Neuronal stem cell (in vitro differentiated cells): ENCODE measurements around the gene POU6F1.
A peak's percentile ranks its signal among the peaks of the same experiment; 100 is the strongest.

Experiments
- DNase-seq: peaks from one replicate; pipeline ENCODE4 v3.0.0-alpha.2; 2013; ENCODE audit warnings: low spot score
- H2AFZ ChIP-seq: one replicate; pipeline ENCODE4 v1.6.1; 2013; ENCODE audit warnings: mild to moderate bottlenecking, low read length, inconsistent platforms
- H2AK5ac ChIP-seq: 2 replicates; pipeline ENCODE4 v1.6.1; 2013; ENCODE audit warnings: low read depth, mild to moderate bottlenecking, inconsistent platforms, low read length, moderate library complexity, mixed read lengths
- H2BK120ac ChIP-seq: 2 replicates; pipeline ENCODE4 v1.6.1; 2013; ENCODE audit warnings: low read depth, mild to moderate bottlenecking, inconsistent platforms, low read length, moderate library complexity, mixed read lengths
- H2BK12ac ChIP-seq: one replicate; pipeline ENCODE4 v1.6.1; 2013; ENCODE audit warnings: low read length, inconsistent platforms
- H2BK15ac ChIP-seq: 2 replicates; pipeline ENCODE4 v1.6.1; 2013; ENCODE audit warnings: mild to moderate bottlenecking, low read length, inconsistent platforms, mixed read lengths
- H2BK5ac ChIP-seq: one replicate; pipeline ENCODE4 v1.6.1; 2013; ENCODE audit warnings: inconsistent platforms, mild to moderate bottlenecking, low read length, moderate library complexity
- H3K14ac ChIP-seq: one replicate; pipeline ENCODE4 v1.6.1; 2013; ENCODE audit warnings: low read length, inconsistent platforms
- H3K18ac ChIP-seq: 2 replicates; pipeline ENCODE4 v1.6.1; 2013; ENCODE audit warnings: low read length, inconsistent platforms
- H3K23ac ChIP-seq: 2 replicates; pipeline ENCODE4 v1.6.1; 2013; ENCODE audit warnings: low read depth, mild to moderate bottlenecking, mixed read lengths, low read length, inconsistent platforms; ENCODE audit not compliant: poor library complexity
- H3K27ac ChIP-seq: replicated peaks from 3 replicates; pipeline ENCODE4 v1.5.1; 2013; ENCODE audit warnings: low read length, inconsistent platforms
- H3K27me3 ChIP-seq, 3 experiments: 2 replicates each; pipeline ENCODE4 v1.6.1; 2013; ENCODE audit warnings: low read length in 3 of 3, mild to moderate bottlenecking in 2 of 3, inconsistent platforms in 1 of 3, low read depth in 1 of 3, mixed read lengths in 1 of 3, moderate library complexity in 1 of 3; ENCODE audit not compliant: control insufficient read depth in 3 of 3, insufficient read depth in 3 of 3
- H3K36me3 ChIP-seq, 2 donors: replicated peaks in 1 of 2; 2 replicates each; pipeline ENCODE4 v1.6.1; 2013; ENCODE audit warnings: low read length in 2 of 2; ENCODE audit not compliant: control insufficient read depth in 2 of 2, insufficient read depth in 2 of 2
- H3K4ac ChIP-seq: 2 replicates; pipeline ENCODE4 v1.6.1; 2013; ENCODE audit warnings: inconsistent platforms, mild to moderate bottlenecking, low read length, moderate library complexity
- H3K4me1 ChIP-seq, 2 donors: 1 replicate in 1 of 2; 2 replicates in 1 of 2; pipeline ENCODE4 v1.6.1; 2013; ENCODE audit warnings: low read length in 2 of 2, low read depth in 1 of 2; ENCODE audit not compliant: control insufficient read depth in 2 of 2, insufficient read depth in 1 of 2
- H3K4me2 ChIP-seq: one replicate; pipeline ENCODE4 v1.6.1; 2013; ENCODE audit warnings: mild to moderate bottlenecking, low read length, inconsistent platforms; ENCODE audit not compliant: insufficient read depth, poor library complexity, severe bottlenecking
- H3K4me3 ChIP-seq, 2 donors: 2 replicates each; pipeline ENCODE4 v1.5.1; 2013; ENCODE audit warnings: low read length in 2 of 2, mild to moderate bottlenecking in 2 of 2, inconsistent platforms in 1 of 2, moderate library complexity in 1 of 2
- H3K79me1 ChIP-seq: one replicate; pipeline ENCODE4 v1.6.1; 2013; ENCODE audit warnings: low read depth, mild to moderate bottlenecking, inconsistent platforms, low read length, moderate library complexity
- H3K9ac ChIP-seq: one replicate; pipeline ENCODE4 v1.6.1; 2013; ENCODE audit warnings: mild to moderate bottlenecking, low read depth, low read length, inconsistent platforms; ENCODE audit not compliant: poor library complexity
- H3K9me3 ChIP-seq, 2 donors: replicated peaks in 1 of 2; 2 replicates each; pipeline versions ENCODE3 to v1.6.1; 2013; ENCODE audit warnings: low read length in 2 of 2, mild to moderate bottlenecking in 2 of 2, inconsistent platforms in 1 of 2, low read depth in 1 of 2, mixed read lengths in 1 of 2, moderate library complexity in 1 of 2; ENCODE audit not compliant: control insufficient read depth in 2 of 2, insufficient read depth in 1 of 2
- H4K8ac ChIP-seq: one replicate; pipeline ENCODE4 v1.6.1; 2013; ENCODE audit warnings: low read depth, mild to moderate bottlenecking, inconsistent platforms, low read length, moderate library complexity
- H4K91ac ChIP-seq: one replicate; pipeline ENCODE4 v1.6.1; 2013; ENCODE audit warnings: low read length, low read depth, mild to moderate bottlenecking, inconsistent platforms; ENCODE audit not compliant: poor library complexity
- WGBS, 2 donors: extraction: QIAGEN DNeasy Blood & Tissue Kit; methylation state at CpG; one replicate each; pipeline ENCODE4 v1.1.7; 2013; ENCODE audit warnings: missing lambda C conversion rate in 2 of 2, mixed read lengths in 1 of 2; ENCODE audit not compliant: insufficient read length in 2 of 2, insufficient replicate concordance in 1 of 2; ENCODE audit errors: extremely low coverage in 2 of 2; 5-methylcytosine and 5-hydroxymethylcytosine counted together

Gene POU6F1

DNA sequence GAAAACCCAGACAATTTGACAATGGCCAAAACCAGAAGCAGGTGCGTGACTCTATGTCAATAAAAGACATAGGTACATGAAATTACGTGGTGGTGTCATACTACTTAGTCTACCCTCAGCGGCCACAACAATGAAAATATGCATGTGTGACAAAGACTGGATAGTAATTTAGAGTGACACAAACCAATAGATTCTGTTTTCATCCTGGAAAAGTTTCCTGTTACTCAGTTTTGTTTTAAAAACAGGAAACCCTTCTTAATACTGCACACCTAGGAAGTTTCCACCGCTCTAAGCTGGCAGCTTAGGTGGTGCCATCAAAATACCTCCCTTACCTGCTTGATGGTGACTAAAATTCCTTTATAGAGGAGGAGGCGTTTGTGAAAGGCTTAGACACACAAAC lies 15.1 kb downstream of the POU6F1 start:
- Histone ChIP-seq H3K4ac (no peak overlapping the region), H3K4me1 (peaks cover 0 to 3% of the 10 kb centered on the region in 2 donors), H2AFZ (no peak overlapping the region), H2BK12ac (no peak overlapping the region), H3K36me3 (no peaks in the 10 kb centered on the region), H3K9me3 (no peaks in the 10 kb centered on the region), H3K4me3 (no peak overlapping the region), H3K27me3 (no peaks in the 10 kb centered on the region), H4K91ac (no peak overlapping the region), H2AK5ac (no peak overlapping the region), H2BK120ac (no peak overlapping the region), H3K79me1 (no peaks in the 10 kb centered on the region), H4K8ac (no peak overlapping the region), H3K9ac (no peak overlapping the region), H2BK5ac (no peak overlapping the region), H3K18ac (no peak overlapping the region), H3K14ac (no peak overlapping the region), H3K23ac (no peak overlapping the region), H2BK15ac (no peak overlapping the region), H3K27ac (no peak overlapping the region), H3K4me2 (no peak overlapping the region)
- DNase-seq, result no peak
- WGBS, 2 donors, result no CpG with 5 or more reads among the region's 5 CpGs

DNA sequence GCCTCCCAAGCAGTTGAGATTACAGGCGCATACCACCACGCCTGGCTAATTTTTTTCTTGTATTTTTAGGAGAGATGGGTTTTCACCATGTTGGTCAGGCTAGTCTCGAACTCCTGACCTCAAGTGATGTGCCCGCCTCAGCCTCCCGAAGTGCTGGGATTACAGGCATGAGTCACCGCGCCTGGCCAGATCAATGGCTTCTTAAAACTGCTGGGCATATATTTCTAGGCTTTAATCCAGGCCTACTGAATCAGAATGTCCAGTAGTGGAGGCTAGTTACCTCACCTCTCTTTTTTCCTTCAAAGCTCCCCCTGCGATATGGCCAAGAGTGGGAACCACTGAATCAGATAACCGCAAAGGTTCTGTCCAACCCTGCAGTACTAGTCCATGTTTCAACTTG lies 17.1 kb downstream of the POU6F1 start:
- no CpG with 5 or more reads among the region's 9 CpGs for WGBS, 2 donors
- Histone ChIP-seq H3K18ac (no peak overlapping the region), H3K4ac (no peak overlapping the region), H3K4me3 (no peak overlapping the region), H2BK12ac (no peak overlapping the region), H3K9me3 (peaks cover 0 to 2% of the 10 kb centered on the region in 2 donors), H3K4me2 (no peak overlapping the region), H2BK15ac (no peak overlapping the region), H2BK5ac (no peak overlapping the region), H3K23ac (no peak overlapping the region), H3K9ac (no peak overlapping the region), H4K91ac (no peak overlapping the region), H3K27ac (no peak overlapping the region), H4K8ac (no peak overlapping the region), H3K27me3 (no peaks in the 10 kb centered on the region), H3K14ac (no peak overlapping the region), H2AK5ac (no peak overlapping the region), H3K4me1 (peaks cover 0 to 3% of the 10 kb centered on the region in 2 donors), H3K36me3 (no peaks in the 10 kb centered on the region), H2BK120ac (no peak overlapping the region), H2AFZ (no peak overlapping the region), H3K79me1 (no peaks in the 10 kb centered on the region)
- DNase-seq, result no peak

DNA sequence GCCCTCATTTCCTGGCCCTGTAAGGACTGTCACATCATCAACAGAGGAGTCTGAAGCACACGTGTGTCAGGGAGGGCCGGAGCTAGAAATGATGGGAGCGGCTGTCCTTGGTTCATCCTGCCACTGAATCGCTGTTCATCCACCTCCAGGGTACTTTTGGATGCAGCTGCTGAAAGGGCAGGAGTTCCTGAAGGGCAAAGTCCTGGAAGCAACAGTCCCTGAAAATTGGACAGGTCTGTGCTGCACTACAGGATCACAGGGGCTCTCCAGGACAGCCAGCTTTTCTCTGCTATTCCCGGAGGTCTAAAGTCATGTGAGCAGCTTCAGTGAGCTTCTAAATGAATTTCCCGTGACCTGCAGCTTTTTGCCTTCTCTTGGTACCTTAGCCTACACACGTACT lies 17.7 kb downstream of the POU6F1 start:
- Histone ChIP-seq H3K4me2 (no peak overlapping the region), H3K23ac (no peak overlapping the region), H2AFZ (no peak overlapping the region), H4K91ac (no peak overlapping the region), H2AK5ac (no peak overlapping the region), H4K8ac (no peak overlapping the region), H3K14ac (no peak overlapping the region), H3K9ac (no peak overlapping the region), H3K4me3 (no peak overlapping the region), H2BK5ac (no peak overlapping the region), H3K9me3 (peaks cover 0 to 2% of the 10 kb centered on the region in 2 donors), H3K79me1 (no peaks in the 10 kb centered on the region), H2BK15ac (no peak overlapping the region), H3K27me3 (no peaks in the 10 kb centered on the region), H3K4me1 (peaks cover 0 to 3% of the 10 kb centered on the region in 2 donors), H3K27ac (no peak overlapping the region), H2BK12ac (no peak overlapping the region), H3K36me3 (no peaks in the 10 kb centered on the region), H3K18ac (no peak overlapping the region), H2BK120ac (no peak overlapping the region), H3K4ac (no peak overlapping the region)
- no peak for DNase-seq
- WGBS, 2 donors, result no CpG with 5 or more reads among the region's 7 CpGs

DNA sequence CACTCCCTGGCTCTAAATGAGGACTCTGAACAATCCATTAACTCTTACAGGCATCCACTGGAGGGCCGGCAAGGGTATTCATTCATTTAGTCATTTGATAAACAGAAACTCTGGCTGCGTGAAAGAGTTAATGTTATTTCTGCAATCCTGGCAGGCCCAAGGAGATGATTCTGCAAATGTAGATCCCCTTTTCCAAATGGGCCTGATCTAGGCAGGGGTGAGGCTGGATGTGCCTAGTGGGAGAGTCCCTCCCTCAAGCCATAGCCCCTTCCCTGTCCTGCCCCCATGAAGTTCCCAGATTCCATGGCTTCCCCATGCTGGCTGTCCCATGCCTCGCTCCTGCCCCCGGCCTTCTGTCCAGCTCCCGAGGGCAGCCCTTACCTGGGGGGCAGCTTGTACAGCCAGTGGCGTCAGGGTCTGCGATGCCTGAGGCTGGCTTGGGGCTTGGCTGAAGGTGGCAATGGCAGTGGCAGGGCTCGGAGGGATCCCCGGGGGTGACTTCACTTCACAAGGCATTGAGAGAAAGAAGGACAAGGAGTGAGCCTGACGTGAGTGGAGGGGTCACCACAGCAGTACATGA lies 18.4 kb downstream of the POU6F1 start:
- H3K9ac ChIP-seq, result peak overlapping the region; percentile 24
- peak overlapping the region; percentile 68 for H4K8ac ChIP-seq
- no peak overlapping the region for H2BK120ac ChIP-seq
- H2BK5ac ChIP-seq, result peak overlapping the region; percentile 35
- H3K27ac ChIP-seq, result no peak overlapping the region
- H2AFZ ChIP-seq, result no peak overlapping the region
- H3K27me3 ChIP-seq, result no peaks in the 10 kb centered on the region
- no peak overlapping the region for H4K91ac ChIP-seq
- H3K79me1 ChIP-seq, result no peaks in the 10 kb centered on the region
- no peak overlapping the region for H3K14ac ChIP-seq
- H3K4me2 ChIP-seq, result no peak overlapping the region
- peaks cover 0 to 2% of the 10 kb centered on the region in 2 donors for H3K9me3 ChIP-seq
- no peak for DNase-seq
- H3K18ac ChIP-seq, result peak overlapping the region; percentile 31
- H3K4ac ChIP-seq, result no peak overlapping the region
- no peak overlapping the region for H2BK15ac ChIP-seq
- no peak overlapping the region for H2AK5ac ChIP-seq
- H3K4me1 ChIP-seq, result peaks cover 0 to 3% of the 10 kb centered on the region in 2 donors
- H3K36me3 ChIP-seq, result no peaks in the 10 kb centered on the region
- H3K23ac ChIP-seq, result no peak overlapping the region
- H3K4me3 ChIP-seq, result no peak overlapping the region
- no peak overlapping the region for H2BK12ac ChIP-seq
- WGBS, 2 donors, result no CpG with 5 or more reads among the region's 10 CpGs
